Activated CD8-positive, alpha-beta T cell treated with anti-CD3 and anti-CD28 coated beads, Interleukin-2, amount 10 ng/mL, durations not matched to agents 7 days and 5 days (primary cell): ENCODE measurements around the gene LNPK. TPM values are rescaled to one million over a fixed set of nuclear protein-coding genes. Genes with fewer than 3 reads are reported as not detected.

Source experiments
- ATAC-seq: fragments of 150-1000 bp; cut with Tn5 transposase; one replicate; pipeline ENCODE4 v1.10.0; 2021; ENCODE audit warnings: moderate library complexity
- CTCF ChIA-PET: fragments of 350-600 bp; sonication (Branson Sonifier 250); formaldehyde crosslinking; loops from one replicate; lab custom pipeline; 2021; ENCODE audit warnings: antibody characterized with exemption; lab: Charles Lee
- POLR2A ChIA-PET: fragments of 350-600 bp; sonication (Branson Sonifier 250); formaldehyde crosslinking; loops from one replicate; lab custom pipeline; 2021; ENCODE audit warnings: antibody characterized with exemption; lab: Charles Lee
- DNase-seq: peaks from one replicate; pipeline ENCODE4 v3.0.0-alpha.2; 2020
- H3K27ac Mint-ChIP-seq: one replicate; pipeline ENCODE4 v1.8.0; 2021; ENCODE audit warnings: mild to moderate bottlenecking, mixed read lengths
- H3K27me3 Mint-ChIP-seq: one replicate; pipeline ENCODE4 v1.8.0; 2021; ENCODE audit warnings: low read depth, mixed read lengths
- H3K36me3 Mint-ChIP-seq: one replicate; pipeline ENCODE4 v1.8.0; 2021; ENCODE audit warnings: low read depth, mixed read lengths
- H3K4me1 Mint-ChIP-seq: one replicate; pipeline ENCODE4 v1.8.0; 2021; ENCODE audit warnings: low read depth, mixed read lengths
- H3K4me3 Mint-ChIP-seq: one replicate; pipeline ENCODE4 v1.8.0; 2021; ENCODE audit warnings: mild to moderate bottlenecking, mixed read lengths
- H3K9me3 Mint-ChIP-seq: one replicate; pipeline ENCODE4 v1.8.0; 2022; ENCODE audit warnings: mixed read lengths; ENCODE audit not compliant: insufficient read depth
- total RNA-seq, 2 experiments: library from RNA; stranded (reverse); gene quantifications; one replicate each; pipeline ENCODE4 v1.2.3, GENCODE V29; 2021

LNPK gene
- total RNA-seq, 2 experiments from 2014 or later, result 49.0 to 50.2 TPM

GRCh38 chr2:175892046-175892445, 110.0 kb downstream of the LNPK start:
- no peaks in the 10 kb centered on the region for H3K36me3 Mint-ChIP-seq
- no peaks in the 10 kb centered on the region for H3K9me3 Mint-ChIP-seq
- DNase-seq (no peak), ATAC-seq (no peak)
- H3K27me3 Mint-ChIP-seq, result peaks cover 17% of the 10 kb centered on the region
- H3K4me1 Mint-ChIP-seq, result no peaks in the 10 kb centered on the region
- no peak overlapping the region for H3K4me3 Mint-ChIP-seq
- H3K27ac Mint-ChIP-seq, result no peak overlapping the region
- POLR2A ChIA-PET, result no interaction called here
- CTCF ChIA-PET, result no interaction called here

- H3K4me1 Mint-ChIP-seq, result no peaks in the 10 kb centered on the region
- ATAC-seq (no peak), DNase-seq (no peak)
- H3K36me3 Mint-ChIP-seq, result no peaks in the 10 kb centered on the region
- ChIA-PET CTCF (no interaction called here), POLR2A (no interaction called here)
- H3K4me3 Mint-ChIP-seq, result no peak overlapping the region
- H3K9me3 Mint-ChIP-seq, result no peaks in the 10 kb centered on the region
- H3K27me3 Mint-ChIP-seq, result peaks cover 20% of the 10 kb centered on the region
- H3K27ac Mint-ChIP-seq, result no peak overlapping the region
These were observed 111.3 kb downstream of the LNPK start for GRCh38 chr2:175890636-175891242.

- no peaks in the 10 kb centered on the region for H3K9me3 Mint-ChIP-seq
- H3K27ac Mint-ChIP-seq, result no peak overlapping the region
- CTCF ChIA-PET, result interaction anchor here (0.5 kb wide), 1 partner anchor 652 kb away, joined by 3 read pairs; no protein-coding TSS in a partner anchor
- no peak overlapping the region for H3K4me3 Mint-ChIP-seq
- ATAC-seq, result no peak
- no peak for DNase-seq
- no peaks in the 10 kb centered on the region for H3K36me3 Mint-ChIP-seq
- no peaks in the 10 kb centered on the region for H3K4me1 Mint-ChIP-seq
- H3K27me3 Mint-ChIP-seq, result peaks cover 20% of the 10 kb centered on the region
- POLR2A ChIA-PET, result no interaction called here
These were observed 112.3 kb downstream of the LNPK start for GRCh38 chr2:175889701-175890302.

DNA sequence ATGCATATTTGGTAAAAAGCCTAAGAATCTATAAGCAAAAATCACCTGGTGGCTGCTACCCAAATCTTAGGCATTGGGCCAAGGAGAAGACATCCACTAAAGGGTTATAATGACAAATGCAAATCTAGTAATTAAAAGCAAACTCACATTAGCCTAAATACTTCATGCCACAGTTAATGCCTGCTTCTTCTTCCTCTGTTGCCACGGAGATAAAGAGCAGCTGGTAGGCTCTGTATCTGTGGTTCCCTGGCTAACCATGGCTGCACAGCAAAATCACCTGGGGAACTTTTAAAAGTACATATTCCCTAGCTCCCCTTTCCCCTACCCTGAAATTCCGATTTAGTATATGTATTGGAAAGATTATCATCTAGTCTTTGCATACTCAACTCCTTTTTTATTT, 114.3 kb downstream of the LNPK start:
- H3K4me1 Mint-ChIP-seq, result no peaks in the 10 kb centered on the region
- DNase-seq, result no peak
- peaks cover 10% of the 10 kb centered on the region for H3K27me3 Mint-ChIP-seq
- no peaks in the 10 kb centered on the region for H3K36me3 Mint-ChIP-seq
- H3K9me3 Mint-ChIP-seq, result no peaks in the 10 kb centered on the region
- no peak for ATAC-seq
- ChIA-PET POLR2A (no interaction called here), CTCF (no interaction called here)
- H3K27ac Mint-ChIP-seq, result no peak overlapping the region
- H3K4me3 Mint-ChIP-seq, result no peak overlapping the region

DNA sequence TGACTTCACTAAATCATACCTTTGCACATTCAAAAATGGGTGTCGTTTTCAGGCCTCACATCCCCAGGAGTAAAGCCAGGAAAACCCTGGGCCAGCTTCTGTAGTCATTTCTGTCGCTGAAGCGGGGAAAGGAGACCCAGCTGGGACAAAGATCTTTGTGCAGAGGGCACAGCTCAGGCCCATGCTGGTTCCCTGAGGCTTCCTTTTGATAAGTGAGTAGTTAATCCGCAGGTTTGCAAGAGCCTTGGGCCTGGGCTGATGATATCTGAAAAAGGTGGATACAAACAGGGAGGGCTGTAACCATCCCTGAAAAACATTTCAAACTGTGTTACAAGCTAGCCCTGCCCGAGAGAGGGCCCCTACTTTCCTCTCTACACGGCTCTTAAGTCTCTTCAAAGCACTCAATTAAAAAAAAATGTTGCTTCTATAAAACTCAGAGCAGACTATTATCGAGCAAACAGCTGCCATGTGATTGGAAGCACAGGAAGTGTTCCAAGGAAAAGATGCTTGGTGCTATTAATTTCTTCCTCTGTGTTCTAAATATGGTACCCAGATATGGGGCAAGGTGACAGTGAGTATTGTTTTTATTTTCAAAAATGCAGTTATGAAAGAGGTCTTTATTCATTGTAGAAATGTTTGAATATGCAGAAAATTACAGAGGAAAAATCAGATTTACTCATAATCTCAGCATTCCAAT, 117.2 kb downstream of the LNPK start:
- no peak overlapping the region for H3K27ac Mint-ChIP-seq
- H3K4me3 Mint-ChIP-seq, result no peak overlapping the region
- no peaks in the 10 kb centered on the region for H3K4me1 Mint-ChIP-seq
- POLR2A ChIA-PET, result interaction anchor here (0.6 kb wide), 1 partner anchor 19 kb away, joined by 3 read pairs; no protein-coding TSS in a partner anchor
- CTCF ChIA-PET, result no interaction called here
- ATAC-seq, result no peak
- peaks cover 6% of the 10 kb centered on the region for H3K27me3 Mint-ChIP-seq
- no peak for DNase-seq
- H3K9me3 Mint-ChIP-seq, result no peaks in the 10 kb centered on the region
- H3K36me3 Mint-ChIP-seq, result no peaks in the 10 kb centered on the region

- ATAC-seq (no peak), DNase-seq (no peak)
- Mint-ChIP-seq H3K36me3 (no peaks in the 10 kb centered on the region), H3K27ac (no peak overlapping the region), H3K4me1 (no peaks in the 10 kb centered on the region), H3K27me3 (peaks cover 3% of the 10 kb centered on the region), H3K9me3 (no peaks in the 10 kb centered on the region), H3K4me3 (no peak overlapping the region)
- ChIA-PET CTCF (no interaction called here), POLR2A (no interaction called here)
These were observed 118.4 kb downstream of the LNPK start for GRCh38 chr2:175883586-175884194.

DNA sequence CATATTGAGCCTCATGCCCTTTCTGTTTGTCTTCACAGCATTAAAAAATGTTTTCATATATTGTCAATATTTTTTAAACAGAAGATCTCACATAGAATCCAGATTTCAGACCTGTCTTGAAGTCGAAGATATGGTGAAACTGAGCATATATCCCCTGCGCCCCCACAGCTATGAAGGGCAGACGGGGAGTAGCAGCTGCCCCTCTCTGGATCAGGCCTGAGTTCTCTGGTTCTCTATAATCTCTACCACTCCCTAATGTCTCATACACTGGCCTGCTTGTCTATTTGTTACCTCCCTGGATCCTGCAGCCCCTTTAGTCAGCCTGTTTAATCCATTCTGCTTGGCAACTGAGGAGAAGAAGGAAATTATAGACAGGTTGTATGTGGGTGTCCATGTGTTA, 122.4 kb downstream of the LNPK start:
- Mint-ChIP-seq H3K36me3 (no peaks in the 10 kb centered on the region), H3K27me3 (peaks cover 4% of the 10 kb centered on the region), H3K4me3 (no peak overlapping the region), H3K27ac (no peak overlapping the region), H3K9me3 (no peaks in the 10 kb centered on the region), H3K4me1 (no peaks in the 10 kb centered on the region)
- CTCF ChIA-PET, result no interaction called here
- DNase-seq (no peak), ATAC-seq (no peak)
- POLR2A ChIA-PET, result no interaction called here

GRCh38 chr2:175877845-175878544, 124.1 kb downstream of the LNPK start:
- Mint-ChIP-seq H3K27me3 (peaks cover 14% of the 10 kb centered on the region), H3K4me1 (no peaks in the 10 kb centered on the region), H3K36me3 (no peaks in the 10 kb centered on the region), H3K9me3 (no peaks in the 10 kb centered on the region), H3K4me3 (no peak overlapping the region), H3K27ac (no peak overlapping the region)
- ATAC-seq (no peak), DNase-seq (no peak)
- CTCF ChIA-PET, result no interaction called here
- POLR2A ChIA-PET, result no interaction called here

DNA sequence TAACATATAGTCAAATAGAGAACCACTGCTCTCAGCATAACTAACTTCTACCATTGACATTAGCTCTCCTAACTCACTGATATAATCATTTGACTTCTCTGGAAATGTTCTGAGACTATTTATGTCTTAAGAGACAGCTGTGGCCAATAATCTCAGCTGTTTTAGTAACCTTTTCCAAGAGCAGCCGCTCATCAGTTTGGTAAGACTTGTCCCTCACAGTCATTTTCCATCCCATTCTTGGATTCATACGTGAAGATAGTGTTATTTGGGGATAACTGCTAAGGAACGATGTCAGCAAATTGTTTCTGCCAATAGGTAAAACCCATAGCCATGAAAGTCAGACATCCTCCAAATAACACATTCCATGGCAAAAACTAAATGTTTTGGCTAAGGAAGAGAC, 127.8 kb downstream of the LNPK start:
- H3K4me1 Mint-ChIP-seq, result no peaks in the 10 kb centered on the region
- DNase-seq, result no peak
- H3K4me3 Mint-ChIP-seq, result no peak overlapping the region
- no peaks in the 10 kb centered on the region for H3K36me3 Mint-ChIP-seq
- no peak overlapping the region for H3K27ac Mint-ChIP-seq
- POLR2A ChIA-PET, result no interaction called here
- ATAC-seq, result no peak
- peaks cover 17% of the 10 kb centered on the region for H3K27me3 Mint-ChIP-seq
- CTCF ChIA-PET, result no interaction called here
- H3K9me3 Mint-ChIP-seq, result no peaks in the 10 kb centered on the region
